CD4-positive, alpha-beta memory T cell (primary cell): ENCODE measurements around the gene AKAP6. TPM values are rescaled to one million over a fixed set of nuclear protein-coding genes. Genes with fewer than 3 reads are reported as not detected.

Source experiments
- CTCF ChIA-PET: fragments of 350-600 bp; sonication (Branson Sonifier 250); formaldehyde crosslinking; loops from one replicate; lab custom pipeline; 2021; ENCODE audit warnings: inconsistent platforms; ENCODE audit not compliant: partially characterized antibody; lab: Charles Lee
- POLR2A ChIA-PET: fragments of 350-600 bp; sonication (Branson Sonifier 250); formaldehyde crosslinking; loops from one replicate; lab custom pipeline; 2021; ENCODE audit not compliant: partially characterized antibody; lab: Charles Lee
- DNase-seq, 5 donors: peaks; one replicate each; pipeline versions ENCODE4 v3.0.0 to v3.0.0-alpha.2; 2020 to 2022; ENCODE audit warnings: mixed read lengths in 1 of 5
- H3K27ac ChIP-seq: one replicate; pipeline ENCODE4 v1.7.0; 2013; ENCODE audit warnings: low read depth, low read length
- H3K27me3 ChIP-seq: 2 replicates; pipeline ENCODE4 v1.7.0; 2013; ENCODE audit warnings: mild to moderate bottlenecking, low read length, moderate library complexity; ENCODE audit not compliant: insufficient read depth
- H3K36me3 ChIP-seq: 2 replicates; pipeline ENCODE4 v1.7.0; 2013; ENCODE audit warnings: mild to moderate bottlenecking, low read length, moderate library complexity; ENCODE audit not compliant: insufficient read depth
- H3K4me1 ChIP-seq: 2 replicates; pipeline ENCODE4 v1.7.0; 2013; ENCODE audit warnings: mild to moderate bottlenecking, low read length, moderate library complexity; ENCODE audit not compliant: insufficient read depth
- H3K4me3 ChIP-seq, 2 donors: one replicate each; pipeline ENCODE4 v1.7.0; 2013; ENCODE audit warnings: low read length in 2 of 2, mild to moderate bottlenecking in 1 of 2
- H3K9me3 ChIP-seq, 2 donors: one replicate each; pipeline ENCODE4 v1.7.0; 2013; ENCODE audit warnings: low read length in 2 of 2, control low read depth in 1 of 2; ENCODE audit not compliant: control insufficient read depth in 1 of 2
- H3K27ac Mint-ChIP-seq, 7 donors: one replicate each; pipeline ENCODE4 v1.8.0; 2020 to 2021; ENCODE audit warnings: mixed read lengths in 7 of 7, mild to moderate bottlenecking in 6 of 7, inconsistent platforms in 3 of 7, moderate library complexity in 3 of 7
- H3K27me3 Mint-ChIP-seq, 2 donors: one replicate each; pipeline ENCODE4 v1.8.0; 2020 to 2021; ENCODE audit warnings: mixed read lengths in 2 of 2
- H3K36me3 Mint-ChIP-seq, 2 donors: one replicate each; pipeline ENCODE4 v1.8.0; 2020 to 2021; ENCODE audit warnings: mixed read lengths in 2 of 2, inconsistent platforms in 1 of 2, mild to moderate bottlenecking in 1 of 2
- H3K4me1 Mint-ChIP-seq, 4 donors: one replicate each; pipeline ENCODE4 v1.8.0; 2020 to 2021; ENCODE audit warnings: mixed read lengths in 4 of 4, mild to moderate bottlenecking in 1 of 4
- H3K4me3 Mint-ChIP-seq, 8 donors: one replicate each; pipeline ENCODE4 v1.8.0; 2020 to 2021; ENCODE audit warnings: mixed read lengths in 8 of 8, mild to moderate bottlenecking in 7 of 8, moderate library complexity in 6 of 8, inconsistent platforms in 3 of 8
- H3K9me3 Mint-ChIP-seq, 8 donors: one replicate each; pipeline ENCODE4 v1.8.0; 2020 to 2021; ENCODE audit warnings: mixed read lengths in 8 of 8, mild to moderate bottlenecking in 5 of 8, inconsistent platforms in 3 of 8, moderate library complexity in 1 of 8
- intact Hi-C: fragments of 100-400 bp; cut with micrococcal nuclease; formaldehyde crosslinking; loops from one replicate; pipeline ENCODE4 v1.15.1; 2023
- polyA plus RNA-seq, 2 donors: library from polyadenylated mRNA; unstranded; fragments of 300-500 nt; fragmentation: Illumina TruSeq; gene quantifications; one replicate each; pipeline ENCODE4 v1.2.3, GENCODE V29; 2021
- total RNA-seq, 2 experiments: library from RNA; stranded (reverse); gene quantifications; one replicate each; pipeline ENCODE4 v1.2.3, GENCODE V29; 2021

AKAP6 gene
- total and polyA plus RNA-seq, 4 experiments from 2014 or later, result 0.98 to 4.4 (median 3.7) TPM; not detected in 1

DNA sequence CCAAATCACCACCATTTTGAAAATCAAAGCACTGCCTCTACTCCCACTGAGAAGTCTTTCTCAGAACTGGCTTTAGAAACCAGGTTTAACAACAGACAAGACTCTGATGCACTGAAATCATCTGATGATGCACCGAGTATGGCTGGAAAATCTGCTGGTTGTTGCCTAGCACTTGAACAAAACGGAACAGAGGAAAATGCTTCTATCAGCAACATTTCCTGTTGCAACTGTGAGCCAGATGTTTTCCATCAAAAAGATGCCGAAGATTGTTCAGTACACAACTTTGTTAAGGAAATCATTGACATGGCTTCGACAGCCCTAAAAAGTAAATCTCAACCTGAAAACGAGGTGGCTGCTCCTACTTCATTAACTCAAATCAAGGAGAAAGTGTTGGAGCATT is 494.6 kb downstream of the AKAP6 start:
- peaks cover 0 to 14% (median 3%) of the 10 kb centered on the region in 8 donors for H3K9me3 Mint-ChIP-seq
- POLR2A ChIA-PET, result no interaction called here
- H3K36me3 Mint-ChIP-seq, result no peaks in the 10 kb centered on the region

DNA sequence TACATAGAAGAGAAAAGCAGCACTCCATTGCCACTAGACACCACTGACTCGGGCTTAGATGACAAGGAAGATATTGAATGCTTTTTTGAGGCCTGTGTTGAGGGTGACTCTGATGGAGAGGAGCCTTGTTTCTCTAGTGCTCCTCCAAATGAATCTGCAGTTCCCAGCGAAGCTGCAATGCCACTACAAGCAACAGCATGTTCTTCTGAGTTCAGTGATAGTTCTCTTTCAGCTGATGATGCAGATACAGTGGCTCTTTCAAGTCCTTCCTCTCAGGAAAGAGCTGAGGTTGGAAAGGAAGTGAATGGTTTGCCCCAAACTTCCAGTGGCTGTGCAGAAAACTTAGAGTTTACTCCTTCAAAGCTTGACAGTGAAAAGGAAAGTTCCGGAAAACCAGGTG is 495.1 kb downstream of the AKAP6 start:
- H3K9me3 Mint-ChIP-seq, result peaks cover 0 to 14% (median 3%) of the 10 kb centered on the region in 8 donors
- H3K36me3 ChIP-seq, result no peaks in the 10 kb centered on the region
- no peaks in the 10 kb centered on the region for H3K4me1 ChIP-seq
- ChIA-PET POLR2A (no interaction called here), CTCF (no interaction called here)
- no peaks in the 10 kb centered on the region for H3K9me3 ChIP-seq
- intact Hi-C loops, result no loop called here
- H3K4me3 Mint-ChIP-seq, result no peak overlapping the region
- no peaks in the 10 kb centered on the region for H3K27me3 ChIP-seq
- H3K36me3 Mint-ChIP-seq, result no peaks in the 10 kb centered on the region
- H3K27ac ChIP-seq, result no peak overlapping the region
- no peaks in the 10 kb centered on the region for H3K27me3 Mint-ChIP-seq
- no peak overlapping the region for H3K27ac Mint-ChIP-seq
- no peak overlapping the region for H3K4me3 ChIP-seq
- no peak for DNase-seq
- no peaks in the 10 kb centered on the region for H3K4me1 Mint-ChIP-seq

More for the DNA sequence above, 494.6 kb downstream of the AKAP6 start:
- Histone ChIP-seq H3K36me3 (no peaks in the 10 kb centered on the region), H3K9me3 (no peaks in the 10 kb centered on the region), H3K27ac (no peak overlapping the region), H3K27me3 (no peaks in the 10 kb centered on the region), H3K4me3 (no peak overlapping the region), H3K4me1 (no peaks in the 10 kb centered on the region)
- H3K27me3 Mint-ChIP-seq, result no peaks in the 10 kb centered on the region
- CTCF ChIA-PET, result no interaction called here
- intact Hi-C loops, result no loop called here
- no peak overlapping the region for H3K27ac Mint-ChIP-seq
- H3K4me3 Mint-ChIP-seq, result no peak overlapping the region
- no peaks in the 10 kb centered on the region for H3K4me1 Mint-ChIP-seq
- no peak for DNase-seq

DNA sequence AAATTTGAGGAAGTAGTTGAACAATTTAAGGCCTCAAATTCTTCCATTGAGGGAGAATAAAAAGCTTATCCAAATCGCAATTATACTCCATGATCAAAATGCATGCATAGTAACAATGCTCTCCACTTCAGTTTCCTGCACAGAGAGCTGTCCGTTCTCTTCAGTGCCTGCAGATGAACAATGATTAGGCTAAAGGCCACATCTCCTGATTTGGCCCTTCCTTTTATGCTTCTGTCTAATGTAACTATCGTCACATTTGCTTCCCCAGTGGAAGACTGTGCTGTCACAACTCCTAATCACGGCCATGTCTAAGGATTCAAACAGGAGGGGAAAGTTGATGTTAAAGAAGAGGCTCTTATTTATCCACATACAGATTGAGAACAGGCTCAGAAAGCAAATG is 496.0 kb downstream of the AKAP6 start:
- Histone ChIP-seq H3K27ac (no peak overlapping the region), H3K4me1 (no peaks in the 10 kb centered on the region), H3K4me3 (no peak overlapping the region), H3K36me3 (no peaks in the 10 kb centered on the region), H3K9me3 (no peaks in the 10 kb centered on the region), H3K27me3 (no peaks in the 10 kb centered on the region)
- no peak overlapping the region for H3K4me3 Mint-ChIP-seq
- no peak overlapping the region for H3K27ac Mint-ChIP-seq
- H3K9me3 Mint-ChIP-seq, result peaks cover 0 to 18% (median 5%) of the 10 kb centered on the region in 8 donors
- H3K27me3 Mint-ChIP-seq, result no peaks in the 10 kb centered on the region
- DNase-seq, result no peak
- no peaks in the 10 kb centered on the region for H3K36me3 Mint-ChIP-seq
- ChIA-PET POLR2A (no interaction called here), CTCF (no interaction called here)
- no peaks in the 10 kb centered on the region for H3K4me1 Mint-ChIP-seq
- intact Hi-C loops, result no loop called here

DNA sequence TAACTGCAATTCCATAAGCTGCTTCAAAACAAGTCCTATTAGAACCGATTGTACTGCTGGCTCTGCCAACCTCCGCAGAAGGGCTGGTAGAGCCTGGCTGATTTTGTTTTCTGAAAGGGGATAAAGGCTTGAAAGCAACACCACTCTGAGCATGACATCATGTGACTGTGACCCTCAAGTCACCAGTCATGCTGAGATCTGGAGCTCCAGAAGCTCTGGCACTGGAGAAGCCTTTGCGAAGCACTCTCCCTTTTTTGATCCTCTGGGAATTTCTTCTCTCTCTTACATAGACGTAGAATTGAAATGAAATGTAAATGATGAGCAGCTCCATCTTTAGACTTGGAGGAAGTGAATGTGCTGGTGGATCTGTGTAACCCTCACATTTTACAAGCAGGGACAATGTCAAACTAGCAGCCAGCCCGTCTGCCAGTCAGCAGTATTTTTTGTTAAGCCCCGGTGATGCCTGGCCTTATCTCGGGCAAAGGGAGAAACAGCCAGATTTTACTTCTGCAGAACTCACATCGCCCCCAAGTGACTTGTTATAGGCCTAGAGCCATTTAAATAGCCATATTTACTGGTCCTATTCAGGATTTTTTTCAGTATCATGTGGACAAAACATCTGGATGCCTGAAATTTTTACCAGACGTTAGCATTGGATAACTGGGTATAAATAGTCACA is 497.4 kb downstream of the AKAP6 start:
- Mint-ChIP-seq H3K27me3 (no peaks in the 10 kb centered on the region), H3K9me3 (peaks cover 0 to 11% (median 3%) of the 10 kb centered on the region in 8 donors), H3K36me3 (no peaks in the 10 kb centered on the region), H3K4me3 (no peak overlapping the region), H3K4me1 (no peaks in the 10 kb centered on the region), H3K27ac (no peak overlapping the region)
- CTCF ChIA-PET, result no interaction called here
- Histone ChIP-seq H3K4me1 (no peaks in the 10 kb centered on the region), H3K9me3 (no peaks in the 10 kb centered on the region), H3K4me3 (no peak overlapping the region), H3K27me3 (no peaks in the 10 kb centered on the region), H3K27ac (no peak overlapping the region), H3K36me3 (no peaks in the 10 kb centered on the region)
- intact Hi-C loops, result no loop called here
- no peak for DNase-seq
- POLR2A ChIA-PET, result no interaction called here

- Histone ChIP-seq H3K4me3 (no peak overlapping the region), H3K27me3 (no peaks in the 10 kb centered on the region), H3K36me3 (no peaks in the 10 kb centered on the region), H3K4me1 (no peaks in the 10 kb centered on the region), H3K27ac (no peak overlapping the region), H3K9me3 (no peaks in the 10 kb centered on the region)
- Mint-ChIP-seq H3K9me3 (peaks cover 0 to 8% (median 3%) of the 10 kb centered on the region in 8 donors), H3K27ac (no peak overlapping the region), H3K4me1 (no peaks in the 10 kb centered on the region), H3K4me3 (no peak overlapping the region), H3K36me3 (no peaks in the 10 kb centered on the region), H3K27me3 (no peaks in the 10 kb centered on the region)
- ChIA-PET CTCF (no interaction called here), POLR2A (no interaction called here)
- intact Hi-C loops, result no loop called here
- DNase-seq, result no peak
Measured at GRCh38 chr14:32827514-32827913, 498.4 kb downstream of the AKAP6 start.

DNA sequence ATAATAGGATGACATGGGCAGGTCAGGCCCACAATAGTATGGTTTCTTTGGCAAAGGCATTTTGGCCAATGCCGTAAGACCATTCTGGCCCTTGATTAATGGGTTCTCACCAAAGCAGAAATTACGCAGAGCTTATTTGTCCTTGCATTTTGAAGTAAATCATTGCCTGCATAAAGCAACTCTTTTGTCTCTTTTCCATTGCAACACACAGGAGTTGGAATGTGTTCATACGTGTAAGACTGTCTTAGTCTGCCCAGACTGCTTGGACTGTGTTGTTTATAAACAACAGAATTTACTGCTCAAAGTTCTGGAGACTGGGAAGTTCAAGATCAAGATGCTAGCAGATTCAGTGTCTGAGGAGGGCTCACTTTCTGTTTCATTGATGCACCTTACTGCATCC is 506.8 kb downstream of the AKAP6 start:
- no peak for DNase-seq
- Mint-ChIP-seq H3K9me3 (peaks cover 0 to 15% (median 4%) of the 10 kb centered on the region in 8 donors), H3K4me3 (no peak overlapping the region), H3K27ac (no peak overlapping the region), H3K4me1 (no peaks in the 10 kb centered on the region), H3K36me3 (no peaks in the 10 kb centered on the region), H3K27me3 (no peaks in the 10 kb centered on the region)
- ChIA-PET CTCF (no interaction called here), POLR2A (no interaction called here)
- intact Hi-C loops, result no loop called here
- Histone ChIP-seq H3K4me1 (no peaks in the 10 kb centered on the region), H3K36me3 (no peaks in the 10 kb centered on the region), H3K27ac (no peak overlapping the region), H3K4me3 (no peak overlapping the region), H3K27me3 (no peaks in the 10 kb centered on the region), H3K9me3 (no peaks in the 10 kb centered on the region)

DNA sequence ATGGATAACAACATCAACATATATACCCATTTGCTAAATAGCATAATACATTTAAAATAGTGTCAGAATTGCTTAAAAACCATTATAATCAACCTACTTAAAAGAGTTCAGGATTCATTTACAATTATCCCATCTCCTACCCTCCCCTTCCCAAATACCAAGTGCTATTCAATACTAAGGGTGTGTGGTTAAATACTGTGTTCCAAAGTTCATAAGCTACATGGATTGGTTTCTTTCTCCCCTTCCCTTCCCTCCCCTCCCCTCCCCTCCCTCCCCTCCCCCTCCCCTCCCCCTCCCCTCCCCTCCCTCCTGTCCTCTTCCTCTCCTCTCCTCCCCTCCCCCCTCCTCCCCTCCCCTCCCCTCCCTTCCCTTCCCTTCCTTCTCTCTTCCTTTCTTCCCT is 512.6 kb downstream of the AKAP6 start:
- no peak for DNase-seq
- Mint-ChIP-seq H3K9me3 (peaks cover 0 to 6% (median 5%) of the 10 kb centered on the region in 8 donors), H3K4me3 (no peak overlapping the region), H3K27ac (no peak overlapping the region), H3K4me1 (no peaks in the 10 kb centered on the region), H3K36me3 (no peaks in the 10 kb centered on the region), H3K27me3 (no peaks in the 10 kb centered on the region)
- intact Hi-C loops, result no loop called here
- Histone ChIP-seq H3K4me1 (no peaks in the 10 kb centered on the region), H3K4me3 (no peak overlapping the region), H3K36me3 (no peaks in the 10 kb centered on the region), H3K9me3 (no peaks in the 10 kb centered on the region), H3K27me3 (no peaks in the 10 kb centered on the region), H3K27ac (no peak overlapping the region)
- POLR2A ChIA-PET, result no interaction called here
- CTCF ChIA-PET, result no interaction called here
